Activated T-helper 9 cell treated with anti-CD3 and anti-CD28 coated beads, Interleukin-2, amount 50 U/mL, for 16 hours (primary cell): ENCODE measurements around the gene GOLGA8A.
"Not testable (repeated sequence)": the region's sequence is repeated elsewhere in the genome, so short reads cannot be mapped to it uniquely, and the experiment has no call there.

Experiments
- DNase-seq: peaks from one replicate; pipeline ENCODE4 v3.0.0-alpha.2; 2020; ENCODE audit warnings: low read depth

Gene GOLGA8A

DNA sequence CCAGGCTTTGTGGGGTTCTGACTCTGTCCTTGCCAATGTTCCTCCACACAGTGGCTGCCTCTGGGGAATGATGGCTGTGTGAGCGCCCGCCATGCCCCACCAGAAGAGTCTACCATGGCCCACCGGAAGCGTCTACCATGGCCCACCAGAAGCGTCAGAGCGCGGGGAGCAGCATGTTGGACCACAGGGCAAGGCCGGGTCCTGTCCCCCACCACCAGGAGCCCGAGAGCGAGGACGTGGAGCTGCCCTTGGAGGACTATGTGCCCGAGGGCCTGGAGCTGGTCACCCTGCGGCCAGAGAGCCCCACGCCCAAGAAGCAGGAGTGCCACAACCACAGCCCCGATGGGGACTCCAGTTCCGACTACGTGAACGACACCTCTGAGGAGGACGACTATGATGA, 28.1 kb downstream of the GOLGA8A start:
- DNase-seq = not testable (repeated sequence)

DNA sequence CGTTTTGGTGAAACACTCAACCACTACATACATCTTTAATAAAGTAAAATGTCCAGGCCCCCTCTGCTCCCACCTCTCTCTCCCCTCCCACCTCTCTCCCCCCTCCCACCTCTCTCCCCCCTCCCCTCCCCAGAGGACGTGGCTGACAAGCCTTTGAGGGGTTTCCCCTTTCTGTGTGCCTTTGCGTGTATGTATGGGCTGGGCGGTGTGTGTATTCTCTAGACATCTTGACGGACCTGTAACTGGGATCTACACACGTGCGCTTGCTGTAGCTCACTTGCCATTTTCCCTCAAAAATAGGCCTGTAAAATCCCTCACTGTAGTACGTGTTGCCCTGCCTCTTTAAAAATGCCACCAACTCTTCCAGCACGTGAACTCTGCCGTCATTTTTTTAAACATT, 28.6 kb downstream of the GOLGA8A start:
- DNase-seq = not testable (repeated sequence)

DNA sequence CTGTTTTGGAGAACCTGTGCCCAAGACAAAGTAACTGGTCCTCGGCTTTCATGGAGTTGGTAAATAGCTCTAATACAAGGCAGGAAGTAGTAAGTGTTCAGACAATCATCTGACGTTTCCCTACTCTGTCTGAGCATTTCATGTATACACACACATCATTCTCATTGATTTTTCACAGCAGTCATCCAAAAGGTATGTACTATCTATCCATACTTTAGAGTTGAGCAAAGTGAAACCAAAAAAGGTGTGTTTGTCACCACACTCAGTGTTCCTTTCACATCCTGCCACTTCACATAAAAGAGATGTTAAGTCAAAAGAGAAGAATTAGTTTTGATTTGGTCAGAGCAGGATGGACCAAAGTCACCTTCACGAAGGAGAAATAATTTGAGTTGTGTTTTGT, 33.7 kb downstream of the GOLGA8A start:
- DNase-seq = not testable (repeated sequence)

DNA sequence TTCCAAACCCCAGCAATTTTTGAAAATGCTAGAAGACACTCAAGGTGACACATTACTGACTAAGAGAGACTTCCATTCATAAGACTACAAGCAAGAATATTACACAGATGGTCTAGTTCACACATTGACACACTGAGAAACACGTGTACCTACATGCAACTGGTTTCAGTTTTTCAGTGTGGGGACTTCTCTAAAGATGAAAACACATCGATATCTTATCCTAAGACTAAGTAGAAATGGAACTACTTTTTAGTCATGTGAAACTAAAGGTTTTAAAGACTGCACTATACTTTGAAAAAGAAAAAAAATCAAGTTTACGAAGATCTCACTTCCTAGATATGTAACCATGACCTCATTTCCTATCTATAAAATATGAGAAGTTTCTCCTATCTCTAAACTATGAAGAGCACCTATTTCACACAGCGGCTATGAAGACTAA, 34.4 kb downstream of the GOLGA8A start:
- DNase-seq = not testable (repeated sequence)

DNA sequence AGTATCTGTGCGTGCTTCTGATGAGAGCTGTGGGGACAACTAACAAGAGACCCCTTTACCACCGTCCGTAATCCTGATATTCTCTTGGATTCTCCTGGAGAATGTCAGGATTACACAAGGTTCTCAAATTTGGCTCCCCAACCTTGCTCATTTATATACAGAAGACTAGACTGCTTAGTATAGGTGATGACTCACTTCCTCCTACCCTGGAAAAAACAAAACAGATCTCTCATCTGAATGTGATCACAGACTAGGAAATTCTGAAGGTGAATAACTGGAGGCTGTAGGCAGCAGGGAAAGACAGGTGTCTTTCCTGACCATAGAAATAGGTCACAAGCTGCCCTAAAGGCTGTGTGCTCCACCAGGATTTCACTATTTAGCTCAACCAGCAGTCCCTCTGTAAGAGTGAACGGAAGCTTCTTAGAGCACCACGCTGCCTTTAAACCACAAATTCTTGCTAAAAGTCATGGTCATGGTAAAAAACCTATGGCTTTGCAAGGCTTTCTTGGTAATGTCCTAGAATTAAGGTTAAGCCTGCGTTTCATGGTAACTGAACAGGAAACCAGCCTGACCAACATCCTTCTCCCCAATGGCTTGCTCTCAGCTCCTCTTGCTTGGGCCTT, 39.9 kb downstream of the GOLGA8A start:
- DNase-seq = not testable (repeated sequence)

DNA sequence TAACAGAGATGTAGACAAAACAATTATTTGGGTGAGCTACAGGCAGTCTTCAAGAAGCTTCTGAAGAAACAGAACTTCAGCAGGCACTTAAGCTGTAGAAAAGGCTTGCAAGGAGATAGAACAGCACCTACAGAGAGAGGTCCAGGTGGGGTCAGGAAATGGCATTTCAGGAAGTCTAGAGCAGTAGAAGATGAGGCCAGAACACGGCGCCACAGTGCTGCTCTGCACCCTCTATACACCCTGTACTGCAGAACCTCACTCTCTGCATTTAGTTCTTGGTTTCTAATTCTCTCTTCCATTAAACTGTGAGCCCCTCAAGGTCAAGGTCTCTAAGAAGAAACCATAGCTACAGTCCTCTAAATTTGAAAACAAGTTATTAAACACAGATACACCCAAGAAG, 44.6 kb downstream of the GOLGA8A start:
- DNase-seq = not testable (repeated sequence)

DNA sequence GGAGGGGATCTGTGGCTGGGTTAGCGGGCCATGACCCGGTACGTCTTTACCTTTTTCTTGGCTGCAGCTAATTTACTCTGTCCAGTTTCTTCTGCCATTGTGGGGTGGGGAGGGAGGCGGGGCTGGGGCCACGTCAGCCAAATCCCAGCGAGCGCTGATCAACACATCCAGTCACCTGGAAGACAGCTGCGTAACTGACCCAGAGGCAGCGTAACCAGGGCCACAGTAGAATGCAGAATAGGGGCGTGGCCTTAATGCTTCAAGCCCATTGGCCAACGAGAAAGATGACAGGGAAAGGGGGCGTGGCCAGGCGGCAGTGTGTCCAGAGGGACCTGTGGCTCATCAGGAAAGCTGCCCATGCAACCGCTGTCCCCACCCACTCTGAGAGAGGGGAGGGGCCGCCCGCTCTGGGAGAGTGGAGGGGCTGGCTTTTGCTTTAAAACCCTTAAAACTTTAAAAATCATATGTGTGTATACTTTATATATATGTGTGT, 48.0 kb downstream of the GOLGA8A start:
- DNase-seq = not testable (repeated sequence)
